GM12875 (cell line): Measurements from ENCODE around the gene MED10.

Experiments used
- H3K4me3 ChIP-seq: one replicate; pipeline ENCODE4 v1.5.1; 2011; ENCODE audit warnings: low read depth, low read length, control low read depth
- CTCF ChIP-seq: IDR thresholded peaks from 2 replicates; pipeline ENCODE4 v1.5.1; 2011; ENCODE audit warnings: low read depth, mild to moderate bottlenecking, control low read depth, inconsistent platforms, low read length, moderate library complexity, borderline replicate concordance; ENCODE audit not compliant: insufficient read depth

The MED10 gene

GRCh38 chr5:6347673-6348072 lies 30.7 kb downstream of the MED10 start:
- H3K4me3 ChIP-seq, result no peak overlapping the region
- TF ChIP-seq CTCF, result no peak

- H3K4me3 ChIP-seq, result no peak overlapping the region
- no peak for TF ChIP-seq CTCF
Measured at GRCh38 chr5:6347165-6347564, 31.2 kb downstream of the MED10 start.

- H3K4me3 ChIP-seq, result no peak overlapping the region
- no peak for TF ChIP-seq CTCF
Measured at GRCh38 chr5:6344593-6344989, 33.8 kb downstream of the MED10 start.

GRCh38 chr5:6343951-6344592 lies 34.3 kb downstream of the MED10 start:
- no peak for TF ChIP-seq CTCF
- no peak overlapping the region for H3K4me3 ChIP-seq

- no peak for TF ChIP-seq CTCF
- H3K4me3 ChIP-seq, result no peak overlapping the region
Measured at GRCh38 chr5:6342689-6343315, 35.5 kb downstream of the MED10 start.

- no peak overlapping the region for H3K4me3 ChIP-seq
- no peak for TF ChIP-seq CTCF
Measured at GRCh38 chr5:6340100-6340499, 38.2 kb downstream of the MED10 start.

GRCh38 chr5:6338871-6339270 lies 39.5 kb downstream of the MED10 start:
- H3K4me3 ChIP-seq, result no peak overlapping the region
- TF ChIP-seq CTCF, result no peak
